ENCODE data around the gene HOMER3. TPM values are rescaled to one million over a fixed set of nuclear protein-coding genes. Genes with fewer than 3 reads are reported as not detected.

The HOMER3 gene
- total RNA-seq, 1 experiment from 2014 or later = 58.9 TPM

- POLR2A ChIA-PET = interaction anchor here (1.3 kb wide), 1 partner anchor 9 kb away, joined by 4 read pairs; the partner anchor contains the start of genes COPE and DDX49
- H3K27me3 Mint-ChIP-seq (ENCODE audit: insufficient read depth, unreplicated experiment) = no peaks in the 10 kb centered on the region
- intact Hi-C loops (cut with micrococcal nuclease) = no loop called here
- no peak overlapping the region for H3K4me3 Mint-ChIP-seq (ENCODE audit: unreplicated experiment)
- H3K27ac Mint-ChIP-seq (ENCODE audit: low read depth, unreplicated experiment) = no peak overlapping the region
- TF ChIP-seq, protein P1, sequence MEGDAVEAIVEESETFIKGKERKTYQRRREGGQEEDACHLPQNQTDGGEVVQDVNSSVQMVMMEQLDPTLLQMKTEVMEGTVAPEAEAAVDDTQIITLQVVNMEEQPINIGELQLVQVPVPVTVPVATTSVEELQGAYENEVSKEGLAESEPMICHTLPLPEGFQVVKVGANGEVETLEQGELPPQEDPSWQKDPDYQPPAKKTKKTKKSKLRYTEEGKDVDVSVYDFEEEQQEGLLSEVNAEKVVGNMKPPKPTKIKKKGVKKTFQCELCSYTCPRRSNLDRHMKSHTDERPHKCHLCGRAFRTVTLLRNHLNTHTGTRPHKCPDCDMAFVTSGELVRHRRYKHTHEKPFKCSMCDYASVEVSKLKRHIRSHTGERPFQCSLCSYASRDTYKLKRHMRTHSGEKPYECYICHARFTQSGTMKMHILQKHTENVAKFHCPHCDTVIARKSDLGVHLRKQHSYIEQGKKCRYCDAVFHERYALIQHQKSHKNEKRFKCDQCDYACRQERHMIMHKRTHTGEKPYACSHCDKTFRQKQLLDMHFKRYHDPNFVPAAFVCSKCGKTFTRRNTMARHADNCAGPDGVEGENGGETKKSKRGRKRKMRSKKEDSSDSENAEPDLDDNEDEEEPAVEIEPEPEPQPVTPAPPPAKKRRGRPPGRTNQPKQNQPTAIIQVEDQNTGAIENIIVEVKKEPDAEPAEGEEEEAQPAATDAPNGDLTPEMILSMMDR (IDR thresholded peaks at IDR 0.05; ENCODE audit: unreplicated experiment) = no peak
- no peaks in the 10 kb centered on the region for H3K9me3 Mint-ChIP-seq (ENCODE audit: unreplicated experiment)
- BruUV-seq (replicated peaks) = no TSS peak
- DNase-seq (ENCODE audit: unreplicated experiment) = no peak
- CTCF ChIA-PET = no interaction called here
- H3K36me3 Mint-ChIP-seq (ENCODE audit: insufficient read depth, unreplicated experiment) = peaks cover 44% of the 10 kb centered on the region
- no peaks in the 10 kb centered on the region for H3K4me1 Mint-ChIP-seq (ENCODE audit: insufficient read depth, unreplicated experiment)
Measured at GRCh38 chr19:18910010-18910409, 31.0 kb downstream of the HOMER3 start.

- no peaks in the 10 kb centered on the region for H3K9me3 Mint-ChIP-seq (ENCODE audit: unreplicated experiment)
- TF ChIP-seq, protein P1 (IDR thresholded peaks at IDR 0.05; ENCODE audit: unreplicated experiment) = no peak
- ChIA-PET CTCF (no interaction called here), POLR2A (interaction anchor here (1.1 to 3.3 kb wide), 3 partner anchors 9 to 77 kb away, joined by 3 to 12 read pairs (median 4); partner anchors contain the start of genes COPE and DDX49)
- intact Hi-C loops (cut with micrococcal nuclease) = no loop called here
- no peak overlapping the region for H3K27ac Mint-ChIP-seq (ENCODE audit: low read depth, unreplicated experiment)
- peaks cover 37% of the 10 kb centered on the region for H3K36me3 Mint-ChIP-seq (ENCODE audit: insufficient read depth, unreplicated experiment)
- no peaks in the 10 kb centered on the region for H3K4me1 Mint-ChIP-seq (ENCODE audit: insufficient read depth, unreplicated experiment)
- no TSS peak for BruUV-seq (replicated peaks)
- no peak for DNase-seq (ENCODE audit: unreplicated experiment)
- no peaks in the 10 kb centered on the region for H3K27me3 Mint-ChIP-seq (ENCODE audit: insufficient read depth, unreplicated experiment)
- no peak overlapping the region for H3K4me3 Mint-ChIP-seq (ENCODE audit: unreplicated experiment)
Measured at GRCh38 chr19:18908917-18909619, 31.9 kb downstream of the HOMER3 start.

- POLR2A ChIA-PET = interaction anchor here (0.7 to 3.3 kb wide), 2 partner anchors 12 to 78 kb away, joined by 3 to 12 read pairs; partner anchors contain the start of genes COPE and DDX49
- no peak for DNase-seq (ENCODE audit: unreplicated experiment)
- BruUV-seq (replicated peaks) = no TSS peak
- H3K4me3 Mint-ChIP-seq (ENCODE audit: unreplicated experiment) = no peak overlapping the region
- no peaks in the 10 kb centered on the region for H3K4me1 Mint-ChIP-seq (ENCODE audit: insufficient read depth, unreplicated experiment)
- peaks cover 22% of the 10 kb centered on the region for H3K36me3 Mint-ChIP-seq (ENCODE audit: insufficient read depth, unreplicated experiment)
- no peaks in the 10 kb centered on the region for H3K9me3 Mint-ChIP-seq (ENCODE audit: unreplicated experiment)
- TF ChIP-seq, protein P1 (IDR thresholded peaks at IDR 0.05; ENCODE audit: unreplicated experiment) = no peak
- H3K27ac Mint-ChIP-seq (ENCODE audit: low read depth, unreplicated experiment) = no peak overlapping the region
- CTCF ChIA-PET = interaction anchor here (1.1 kb wide), 1 partner anchor 79 kb away, joined by 3 read pairs; no protein-coding TSS in a partner anchor
- intact Hi-C loops (cut with micrococcal nuclease) = no loop called here
- H3K27me3 Mint-ChIP-seq (ENCODE audit: insufficient read depth, unreplicated experiment) = no peaks in the 10 kb centered on the region
Measured at GRCh38 chr19:18906605-18907519, 34.2 kb downstream of the HOMER3 start.
